Neural cell (in vitro differentiated cells): Measurements from ENCODE around the gene ANKRD40. TPM values are rescaled to one million over a fixed set of nuclear protein-coding genes. Genes with fewer than 3 reads are reported as not detected.

Experiments used
- H2AFZ ChIP-seq: fragments of 200-600, 300-800 bp; sonication (generic), shearing (Covaris generic); 2 replicates; pipeline ENCODE4 v1.6.0; 2014; ENCODE audit warnings: low read depth, mild to moderate bottlenecking, antibody characterized with exemption, low read length, moderate library complexity
- H3F3A ChIP-seq: fragments of 200-600 bp; shearing (Covaris generic); 2 replicates; pipeline ENCODE4 v1.6.1; 2016; ENCODE audit warnings: mild to moderate bottlenecking, moderate library complexity, mixed read lengths, antibody characterized with exemption, low read length; ENCODE audit not compliant: insufficient read depth, poor library complexity, severe bottlenecking
- H3K27ac ChIP-seq: fragments of 200-600, 300-800 bp; sonication (generic), shearing (Covaris generic); 2 replicates; pipeline ENCODE4 v1.5.1; 2014; ENCODE audit warnings: mild to moderate bottlenecking, low read length, moderate library complexity
- H3K27me3 ChIP-seq: fragments of 300-800, 200-600 bp; sonication (generic), shearing (Covaris generic); 2 replicates; pipeline ENCODE4 v1.6.0; 2014; ENCODE audit warnings: mild to moderate bottlenecking, low read depth, low read length, moderate library complexity; ENCODE audit not compliant: insufficient read depth
- H3K36me3 ChIP-seq: fragments of 300-800, 200-600 bp; sonication (generic), shearing (Covaris generic); 2 replicates; pipeline ENCODE4 v1.5.1; 2014; ENCODE audit warnings: mild to moderate bottlenecking, antibody characterized with exemption, low read length, moderate library complexity; ENCODE audit not compliant: insufficient read depth
- H3K4me2 ChIP-seq: fragments of 300-800, 200-600 bp; sonication (generic), shearing (Covaris generic); 2 replicates; pipeline ENCODE4 v1.6.0; 2014; ENCODE audit warnings: mild to moderate bottlenecking, low read length
- H3K4me3 ChIP-seq: fragments of 300-800, 200-600 bp; sonication (generic), shearing (Covaris generic); 2 replicates; pipeline ENCODE4 v1.5.1; 2014; ENCODE audit warnings: mild to moderate bottlenecking, low read length, moderate library complexity
- H3K79me2 ChIP-seq: fragments of 200-600 bp; shearing (Covaris generic); replicated peaks from 2 replicates; pipeline ENCODE4 v1.6.0; 2014; ENCODE audit warnings: mild to moderate bottlenecking, low read length, moderate library complexity; ENCODE audit not compliant: insufficient read depth
- H3K9ac ChIP-seq: fragments of 300-800, 200-600 bp; sonication (generic), shearing (Covaris generic); 2 replicates; pipeline ENCODE4 v1.6.1; 2016; ENCODE audit warnings: mild to moderate bottlenecking, low read length, mixed read lengths
- H3K9me2 ChIP-seq: fragments of 200-600 bp; shearing (Covaris generic); 2 replicates; pipeline ENCODE4 v1.6.1; 2016; ENCODE audit warnings: mild to moderate bottlenecking, low read length, mixed read lengths; ENCODE audit not compliant: insufficient read depth
- H3K9me3 ChIP-seq: fragments of 200-600, 300-800 bp; sonication (generic), shearing (Covaris generic); 2 replicates; pipeline ENCODE4 v1.6.1; 2016; ENCODE audit warnings: mild to moderate bottlenecking, mixed run types, low read length, moderate library complexity, mixed read lengths
- H4K20me1 ChIP-seq: fragments of 200-600 bp; shearing (Covaris generic); 2 replicates; pipeline ENCODE4 v1.6.1; 2016; ENCODE audit warnings: mild to moderate bottlenecking, mixed run types; ENCODE audit not compliant: insufficient read depth
- EP300 ChIP-seq: fragments of 450-650 bp; conservative IDR thresholded peaks from 2 replicates; pipeline ENCODE4 v1.6.1; 2014; ENCODE audit warnings: antibody characterized with exemption, mild to moderate bottlenecking, moderate library complexity; ENCODE audit not compliant: poor library complexity, severe bottlenecking
- EZH2 ChIP-seq: fragments of 200-600, 300-800 bp; shearing (Covaris generic), sonication (generic); IDR thresholded peaks from 2 replicates; pipeline ENCODE4 v1.6.1; 2014; ENCODE audit warnings: antibody characterized with exemption, low read length, borderline replicate concordance, mild to moderate bottlenecking; ENCODE audit not compliant: insufficient read depth, poor library complexity, severe bottlenecking
- MXI1 ChIP-seq: fragments of 450-650 bp; conservative IDR thresholded peaks from 2 replicates; pipeline ENCODE4 v1.6.1; 2014; ENCODE audit warnings: antibody characterized with exemption, mild to moderate bottlenecking; ENCODE audit not compliant: poor library complexity, severe bottlenecking
- POLR2AphosphoS5 ChIP-seq: IDR thresholded peaks from 2 replicates; pipeline ENCODE4 v1.6.1; 2012
- RAD21 ChIP-seq: fragments of 450-650 bp; conservative IDR thresholded peaks from 2 replicates; pipeline ENCODE4 v1.6.1; 2014; ENCODE audit warnings: antibody characterized with exemption, mild to moderate bottlenecking, moderate library complexity
- REST ChIP-seq: IDR thresholded peaks from 2 replicates; pipeline ENCODE4 v1.6.1; 2012; ENCODE audit warnings: borderline replicate concordance
- SMC3 ChIP-seq: fragments of 450-650 bp; conservative IDR thresholded peaks from 2 replicates; pipeline ENCODE4 v1.6.1; 2014; ENCODE audit warnings: antibody characterized with exemption, mild to moderate bottlenecking, moderate library complexity; ENCODE audit not compliant: poor library complexity
- TAF1 ChIP-seq: IDR thresholded peaks from 2 replicates; pipeline ENCODE4 v1.6.1; 2012; ENCODE audit warnings: low read depth
- polyA plus RNA-seq: library from polyadenylated mRNA; depleted of rRNA; stranded (reverse); fragments of >200 nt; gene quantifications from 2 replicates; pipeline ENCODE4 v1.2.3, GENCODE V29; 2014
- TF ChIP-seq, protein P1 (sequence below): fragments of 450-650 bp; IDR thresholded peaks from 2 replicates; pipeline ENCODE4 v1.5.1; 2014; ENCODE audit warnings: antibody characterized with exemption, mild to moderate bottlenecking, moderate library complexity; ENCODE audit not compliant: poor library complexity, severe bottlenecking

Gene ANKRD40
- polyA plus RNA-seq, 1 donor from 2014 or later, result 15.2 TPM

DNA sequence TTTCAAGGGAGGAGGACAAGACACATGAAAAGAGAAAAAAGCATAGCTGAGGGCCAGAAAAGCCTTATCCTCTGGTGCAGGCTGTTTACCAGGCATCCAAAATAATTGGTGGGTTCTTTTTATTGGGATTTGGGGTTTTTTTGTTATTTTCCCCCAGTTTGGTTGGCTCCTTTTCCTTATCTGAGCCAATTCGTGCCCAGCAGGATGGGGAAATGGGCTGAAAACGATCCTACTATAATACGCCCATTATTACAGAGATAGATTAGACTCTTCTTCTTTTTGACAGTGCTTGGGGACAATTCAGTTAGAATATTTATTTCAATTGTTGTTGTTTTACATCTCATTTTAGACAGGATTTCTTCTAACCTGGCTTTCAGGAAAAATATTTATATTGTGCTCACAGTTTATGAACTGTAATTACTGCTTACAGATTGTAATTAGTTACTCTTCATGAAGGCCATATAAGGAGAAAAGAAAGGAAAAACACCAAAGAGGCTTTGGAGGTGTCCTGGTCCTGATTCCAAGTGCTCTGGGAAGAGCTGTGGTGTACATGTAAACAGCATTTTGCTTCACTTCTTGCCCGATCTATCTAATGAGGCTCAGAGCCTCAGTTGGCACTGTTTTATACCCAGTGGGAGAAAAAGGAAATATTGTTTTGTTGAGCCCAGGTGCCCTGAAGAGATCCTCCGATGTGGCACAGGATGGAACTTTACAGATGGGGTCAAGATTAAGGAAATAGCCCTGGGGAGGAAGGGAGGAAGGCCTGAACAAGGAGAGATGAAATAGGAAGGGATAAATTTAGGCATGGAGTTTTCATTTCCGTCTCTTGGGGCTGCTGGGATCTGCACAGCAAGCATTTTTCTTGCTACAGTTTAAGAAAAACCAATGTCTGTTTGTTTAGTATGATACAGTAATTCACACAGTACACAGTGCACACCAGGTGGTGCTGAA is 611 bp upstream of the ANKRD40 start:
- no peaks in the 10 kb centered on the region for H3K36me3 ChIP-seq
- peak overlapping the region; percentile 90 for H3K4me3 ChIP-seq
- TF ChIP-seq RAD21, result peak; percentile 6
- peak; percentile 60 for TF ChIP-seq TAF1
- no peak for TF ChIP-seq EP300
- TF ChIP-seq MXI1, result no peak
- TF ChIP-seq EZH2, result no peak
- no peak for TF ChIP-seq SMC3
- TF ChIP-seq, protein P1, sequence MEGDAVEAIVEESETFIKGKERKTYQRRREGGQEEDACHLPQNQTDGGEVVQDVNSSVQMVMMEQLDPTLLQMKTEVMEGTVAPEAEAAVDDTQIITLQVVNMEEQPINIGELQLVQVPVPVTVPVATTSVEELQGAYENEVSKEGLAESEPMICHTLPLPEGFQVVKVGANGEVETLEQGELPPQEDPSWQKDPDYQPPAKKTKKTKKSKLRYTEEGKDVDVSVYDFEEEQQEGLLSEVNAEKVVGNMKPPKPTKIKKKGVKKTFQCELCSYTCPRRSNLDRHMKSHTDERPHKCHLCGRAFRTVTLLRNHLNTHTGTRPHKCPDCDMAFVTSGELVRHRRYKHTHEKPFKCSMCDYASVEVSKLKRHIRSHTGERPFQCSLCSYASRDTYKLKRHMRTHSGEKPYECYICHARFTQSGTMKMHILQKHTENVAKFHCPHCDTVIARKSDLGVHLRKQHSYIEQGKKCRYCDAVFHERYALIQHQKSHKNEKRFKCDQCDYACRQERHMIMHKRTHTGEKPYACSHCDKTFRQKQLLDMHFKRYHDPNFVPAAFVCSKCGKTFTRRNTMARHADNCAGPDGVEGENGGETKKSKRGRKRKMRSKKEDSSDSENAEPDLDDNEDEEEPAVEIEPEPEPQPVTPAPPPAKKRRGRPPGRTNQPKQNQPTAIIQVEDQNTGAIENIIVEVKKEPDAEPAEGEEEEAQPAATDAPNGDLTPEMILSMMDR, result no peak
- no peak for TF ChIP-seq REST
- TF ChIP-seq POLR2AphosphoS5, result no peak
- H3K27me3 ChIP-seq, result no peaks in the 10 kb centered on the region
- peak overlapping the region; percentile 74 for H2AFZ ChIP-seq
- peak overlapping the region; percentile 74 for H3K4me2 ChIP-seq
- no peaks in the 10 kb centered on the region for H3K9me2 ChIP-seq
- peaks cover 29% of the 10 kb centered on the region for H3K79me2 ChIP-seq
- H3F3A ChIP-seq, result no peaks in the 10 kb centered on the region
- H4K20me1 ChIP-seq, result no peaks in the 10 kb centered on the region
- peak overlapping the region; percentile 92 for H3K27ac ChIP-seq
- H3K9ac ChIP-seq, result peak overlapping the region; percentile 95
- H3K9me3 ChIP-seq, result no peaks in the 10 kb centered on the region

- H2AFZ ChIP-seq, result no peak overlapping the region
- H3F3A ChIP-seq, result no peaks in the 10 kb centered on the region
- no peaks in the 10 kb centered on the region for H3K27me3 ChIP-seq
- no peaks in the 10 kb centered on the region for H3K9me3 ChIP-seq
- H3K9ac ChIP-seq, result no peak overlapping the region
- no peak overlapping the region for H3K27ac ChIP-seq
- TF ChIP-seq, protein P1, result no peak
- TF ChIP-seq MXI1, result no peak
- no peak for TF ChIP-seq EP300
- no peak for TF ChIP-seq EZH2
- TF ChIP-seq SMC3, result no peak
- TF ChIP-seq RAD21, result no peak
- no peak for TF ChIP-seq POLR2AphosphoS5
- no peak for TF ChIP-seq TAF1
- TF ChIP-seq REST, result no peak
- peaks cover 24% of the 10 kb centered on the region for H3K79me2 ChIP-seq
- no peak overlapping the region for H3K4me3 ChIP-seq
- no peak overlapping the region for H3K4me2 ChIP-seq
- H4K20me1 ChIP-seq, result no peaks in the 10 kb centered on the region
- peaks cover 7% of the 10 kb centered on the region for H3K36me3 ChIP-seq
- H3K9me2 ChIP-seq, result no peaks in the 10 kb centered on the region
These were observed 4.6 kb downstream of the ANKRD40 start for GRCh38 chr17:50703162-50703561.
